Endothelial cell of umbilical vein (primary cell): Measurements from ENCODE around the gene MAGT1. TPM values are rescaled to one million over a fixed set of nuclear protein-coding genes. Genes with fewer than 3 reads are reported as not detected.
A peak's percentile ranks its signal among the peaks of the same experiment; 100 is the strongest.

Source experiments
- BruUV-seq: library from RNA; stranded (reverse); fragments of 400-500 nt; replicated peaks from 2 replicates; lab custom pipeline; 2021; lab: Mats Ljungman, UMichigan
- CTCF ChIA-PET: fragments of 300-600, 350-600 bp; sonication (Branson Sonifier 250); formaldehyde crosslinking; loops from one replicate; lab custom pipeline; 2021; ENCODE audit warnings: antibody characterized with exemption, inconsistent platforms; lab: Charles Lee
- POLR2A ChIA-PET: fragments of 300-600, 350-600 bp; sonication (Branson Sonifier 250); formaldehyde crosslinking; loops from one replicate; lab custom pipeline; 2021; ENCODE audit warnings: antibody characterized with exemption, inconsistent platforms; lab: Charles Lee
- DNase-seq: peaks from one replicate; pipeline ENCODE4 v3.0.0-alpha.2; 2011; ENCODE audit warnings: low read depth, low spot score
- FAIRE-seq: peaks from 2 replicates; lab custom pipeline; 2011; peaks lifted over from hg19 to GRCh38; lab: Jason Lieb, UNC
- H2AFZ ChIP-seq: 2 replicates; pipeline ENCODE4 v1.6.0; 2012; ENCODE audit warnings: low read depth, low read length, control low read depth, inconsistent platforms
- H3K27ac ChIP-seq: 2 replicates; pipeline ENCODE4 v1.5.1; 2011; ENCODE audit warnings: low read depth, mild to moderate bottlenecking, control low read depth, low read length, moderate library complexity; ENCODE audit not compliant: insufficient read depth
- H3K27me3 ChIP-seq, 2 experiments: 2 replicates each; pipeline versions ENCODE4 v1.6.0 to v1.6.1; 2011; ENCODE audit warnings: low read length in 2 of 2, mixed read lengths in 1 of 2; ENCODE audit not compliant: control insufficient read depth in 2 of 2, insufficient read depth in 2 of 2
- H3K36me3 ChIP-seq, 2 experiments: 2 replicates in 1 of 2; 3 replicates in 1 of 2; pipeline ENCODE4 v1.5.1; 2011; ENCODE audit warnings: low read length in 2 of 2, mild to moderate bottlenecking in 1 of 2, moderate library complexity in 1 of 2; ENCODE audit not compliant: control insufficient read depth in 2 of 2, insufficient read depth in 2 of 2; ENCODE audit errors: extremely low read depth in 1 of 2
- H3K4me1 ChIP-seq: 3 replicates; pipeline ENCODE4 v1.5.1; 2011; ENCODE audit warnings: mild to moderate bottlenecking, low read length; ENCODE audit not compliant: control insufficient read depth, insufficient read depth; ENCODE audit errors: extremely low read depth
- H3K4me2 ChIP-seq: 2 replicates; pipeline ENCODE4 v1.6.1; 2011; ENCODE audit warnings: low read length, control low read depth, mixed read lengths; ENCODE audit not compliant: insufficient read depth
- H3K4me3 ChIP-seq, 3 experiments: fragments of 200-600 bp in 1 of 3; sonication (generic), shearing (Covaris generic) in 1 of 3; replicated peaks in 1 of 3; 2 replicates each; pipeline ENCODE4 v1.5.1; 2011 to 2016; ENCODE audit warnings: control low read depth in 3 of 3, low read length in 3 of 3, mild to moderate bottlenecking in 2 of 3, inconsistent platforms in 1 of 3, low read depth in 1 of 3, moderate library complexity in 1 of 3; ENCODE audit not compliant: insufficient read depth in 1 of 3
- H3K79me2 ChIP-seq: 2 replicates; pipeline ENCODE4 v1.6.0; 2012; ENCODE audit warnings: low read length, inconsistent platforms; ENCODE audit not compliant: control insufficient read depth, insufficient read depth
- H3K9ac ChIP-seq: replicated peaks from 2 replicates; pipeline ENCODE3; 2011; ENCODE audit warnings: low read length, control low read depth; ENCODE audit not compliant: insufficient read depth; ENCODE audit errors: extremely low read depth
- H3K9me1 ChIP-seq: replicated peaks from 3 replicates; pipeline ENCODE4 v1.6.0; 2011; ENCODE audit warnings: mild to moderate bottlenecking, low read length; ENCODE audit not compliant: control insufficient read depth, insufficient read depth; ENCODE audit errors: extremely low read depth
- H3K9me3 ChIP-seq: replicated peaks from 2 replicates; pipeline ENCODE4 v1.5.1; 2012; ENCODE audit warnings: low read length, inconsistent platforms; ENCODE audit not compliant: control insufficient read depth, insufficient read depth
- H4K20me1 ChIP-seq: replicated peaks from 2 replicates; pipeline ENCODE3; 2011; ENCODE audit warnings: mild to moderate bottlenecking, low read length; ENCODE audit not compliant: control insufficient read depth, insufficient read depth; ENCODE audit errors: extremely low read depth
- EZH2 ChIP-seq: IDR thresholded peaks from 2 replicates; pipeline ENCODE4 v1.6.1; 2012; ENCODE audit warnings: borderline replicate concordance, low read depth, mild to moderate bottlenecking, moderate library complexity, low read length, inconsistent platforms; ENCODE audit not compliant: severe bottlenecking
- FOS ChIP-seq: IDR thresholded peaks from 2 replicates; pipeline ENCODE4 v1.6.1; 2011; ENCODE audit warnings: mild to moderate bottlenecking, low read length, moderate library complexity, borderline replicate concordance; ENCODE audit not compliant: insufficient read depth
- GATA2 ChIP-seq: IDR thresholded peaks from 2 replicates; pipeline ENCODE4 v1.7.0; 2011; ENCODE audit warnings: low read depth, mild to moderate bottlenecking, moderate library complexity, mixed read lengths, low read length; ENCODE audit not compliant: insufficient read length, insufficient read depth
- JUN ChIP-seq: IDR thresholded peaks from 2 replicates; pipeline ENCODE4 v1.6.1; 2011; ENCODE audit warnings: borderline replicate concordance, low read depth; ENCODE audit not compliant: insufficient read length, insufficient read depth
- MAX ChIP-seq: IDR thresholded peaks from 2 replicates; pipeline ENCODE4 v1.6.1; 2011; ENCODE audit not compliant: insufficient read depth, insufficient read length
- POLR2A ChIP-seq: IDR thresholded peaks from 2 replicates; pipeline ENCODE4 v1.6.1; 2012; ENCODE audit warnings: low read depth, mild to moderate bottlenecking, control low read depth, low read length
- POLR2AphosphoS5 ChIP-seq: IDR thresholded peaks from 2 replicates; pipeline ENCODE4 v1.6.1; 2012; ENCODE audit warnings: low read depth, mild to moderate bottlenecking, control low read depth, low read length, moderate library complexity; ENCODE audit not compliant: insufficient read depth
- dilution Hi-C: fragments of 300-500 bp; cut with MboI; formaldehyde crosslinking; loops from one replicate; pipeline ENCODE4 v1.15.0; 2019; ENCODE audit warnings: low sequenced_read_pairs; ENCODE audit not compliant: extremely low pct_ligation_motif_present
- intact Hi-C: fragments of 100-400 bp; cut with micrococcal nuclease; formaldehyde crosslinking; loops from one replicate; pipeline ENCODE4 v1.10.0; 2022
- polyA plus RNA-seq, 4 experiments: library from polyadenylated mRNA; depleted of rRNA in 3 of 4; stranded (reverse) in 3 of 4; unstranded in 1 of 4; fragments of >200 nt; gene quantifications; 2 replicates each; pipeline versions ENCODE4 v1.2.1 to v1.2.3, GENCODE V29; 2011 to 2012; ENCODE audit warnings: missing spikeins in 1 of 4
- total RNA-seq: library from RNA; stranded (reverse); gene quantifications from 2 replicates; pipeline ENCODE4 v1.2.3, GENCODE V29; 2021
- TF ChIP-seq, protein P1 (sequence below), 2 donors: IDR thresholded peaks; 1 replicate in 1 of 2; 2 replicates in 1 of 2; pipeline ENCODE4 v1.5.1; 2011; ENCODE audit warnings: low read length in 2 of 2, mild to moderate bottlenecking in 2 of 2, moderate library complexity in 2 of 2, control low read depth in 1 of 2, inconsistent platforms in 1 of 2, low read depth in 1 of 2; ENCODE audit not compliant: insufficient read depth in 1 of 2; ENCODE audit errors: extremely low read depth in 1 of 2

The MAGT1 gene
- total and polyA plus RNA-seq, 2 donors (not counting 3 experiments of a cell fraction or from before 2014, with no cell fraction given), result 36.3 to 66.9 TPM

DNA sequence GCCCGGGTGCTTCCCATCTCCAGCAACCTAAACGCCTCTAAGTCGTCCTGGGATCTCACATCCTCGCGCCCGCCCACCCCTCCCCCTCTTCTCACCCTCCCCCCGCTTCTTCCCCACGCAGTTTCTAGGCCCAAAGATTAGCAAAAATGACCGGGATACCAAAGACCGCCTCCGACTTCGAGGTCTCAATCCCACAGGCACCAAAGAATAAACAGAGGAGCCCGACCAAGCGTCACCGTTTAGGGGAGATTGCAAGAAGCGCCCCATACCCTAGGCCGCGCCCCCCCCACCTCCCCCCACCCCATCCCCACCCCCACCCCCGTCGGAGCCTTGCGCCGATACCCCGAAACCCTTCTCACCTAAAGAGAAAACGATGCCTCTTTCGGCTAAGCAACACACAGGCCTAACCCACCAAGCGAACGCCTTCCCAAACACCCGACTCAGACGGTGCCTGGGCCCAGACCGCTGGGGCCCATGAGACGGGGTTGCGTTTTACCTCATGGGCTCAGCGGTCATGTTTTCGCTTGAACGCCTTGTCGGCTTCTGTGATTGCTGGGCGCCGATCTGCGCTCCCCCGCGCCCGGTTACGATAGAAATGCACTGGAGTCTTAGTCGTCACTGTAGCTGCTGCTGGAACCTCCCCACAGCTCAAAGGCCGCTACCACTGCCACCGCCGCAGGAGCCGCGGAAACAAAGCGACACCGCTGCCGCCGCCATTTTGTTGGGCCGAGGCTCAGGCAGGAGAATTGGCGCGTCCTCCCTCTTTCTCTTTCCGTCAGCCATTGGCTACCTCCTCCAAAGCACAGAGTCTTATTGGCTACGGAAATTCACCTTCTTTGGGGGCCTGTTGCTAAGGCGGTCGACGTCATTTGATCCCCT is 109.5 kb downstream of the MAGT1 start, which contains the start of gene ATRX:
TSS of gene ATRX (minus strand) at position 731 of the 879 bp plus-strand sequence. CDS start at position 516, 215 bp downstream.
- Histone ChIP-seq H3K27me3 (no peaks in the 10 kb centered on the region), H3K4me2 (peak within 1 kb of the TSS; percentile 83), H3K9me3 (no peaks in the 10 kb centered on the region), H3K9ac (peak within 1 kb of the TSS; percentile 90), H3K4me1 (peaks cover 11% of the 10 kb centered on the region), H3K79me2 (peaks cover 53% of the 10 kb centered on the region), H3K4me3 (peak within 1 kb of the TSS; percentile 89 to 96 (median 93)), H3K27ac (peak within 1 kb of the TSS; percentile 90), H2AFZ (peak within 1 kb of the TSS; percentile 86), H4K20me1 (peaks cover 2% of the 10 kb centered on the region), H3K9me1 (no peaks in the 10 kb centered on the region), H3K36me3 (no peaks in the 10 kb centered on the region)
- ChIA-PET CTCF (no interaction called here), POLR2A (no interaction called here)
- FAIRE-seq (peak; percentile 89), DNase-seq (peak; percentile 80)
- no peak for TF ChIP-seq EZH2
- TF ChIP-seq, protein P1, sequence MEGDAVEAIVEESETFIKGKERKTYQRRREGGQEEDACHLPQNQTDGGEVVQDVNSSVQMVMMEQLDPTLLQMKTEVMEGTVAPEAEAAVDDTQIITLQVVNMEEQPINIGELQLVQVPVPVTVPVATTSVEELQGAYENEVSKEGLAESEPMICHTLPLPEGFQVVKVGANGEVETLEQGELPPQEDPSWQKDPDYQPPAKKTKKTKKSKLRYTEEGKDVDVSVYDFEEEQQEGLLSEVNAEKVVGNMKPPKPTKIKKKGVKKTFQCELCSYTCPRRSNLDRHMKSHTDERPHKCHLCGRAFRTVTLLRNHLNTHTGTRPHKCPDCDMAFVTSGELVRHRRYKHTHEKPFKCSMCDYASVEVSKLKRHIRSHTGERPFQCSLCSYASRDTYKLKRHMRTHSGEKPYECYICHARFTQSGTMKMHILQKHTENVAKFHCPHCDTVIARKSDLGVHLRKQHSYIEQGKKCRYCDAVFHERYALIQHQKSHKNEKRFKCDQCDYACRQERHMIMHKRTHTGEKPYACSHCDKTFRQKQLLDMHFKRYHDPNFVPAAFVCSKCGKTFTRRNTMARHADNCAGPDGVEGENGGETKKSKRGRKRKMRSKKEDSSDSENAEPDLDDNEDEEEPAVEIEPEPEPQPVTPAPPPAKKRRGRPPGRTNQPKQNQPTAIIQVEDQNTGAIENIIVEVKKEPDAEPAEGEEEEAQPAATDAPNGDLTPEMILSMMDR (IDR thresholded peaks at IDR 0.05; ENCODE audit: extremely low read depth in 1 of 2, insufficient read depth in 1 of 2, low read depth in 1 of 2, low read length in 2 of 2), result no peak
- TF ChIP-seq POLR2AphosphoS5, result peak; percentile 35
- no peak for TF ChIP-seq GATA2
- peak; percentile 76 for TF ChIP-seq POLR2A
- no peak for TF ChIP-seq JUN
- no peak for TF ChIP-seq FOS
- TF ChIP-seq MAX, result no peak
- intact Hi-C loops, result no loop called here
- dilution Hi-C loops, result no loop called here
- BruUV-seq, result no TSS peak
